DND-41 (cell line): Measurements from ENCODE around the gene HYDIN.

ENCODE experiments used
- CTCF ChIP-seq: IDR thresholded peaks from 2 replicates; pipeline ENCODE4 v1.5.1; 2012; ENCODE audit warnings: borderline replicate concordance, low read length, moderate library complexity, mild to moderate bottlenecking; ENCODE audit not compliant: poor library complexity, severe bottlenecking; ENCODE audit errors: extremely low read depth
- EZH2 ChIP-seq: IDR thresholded peaks from 3 replicates; pipeline ENCODE4 v1.6.1; 2012; ENCODE audit warnings: borderline replicate concordance, low read depth, mild to moderate bottlenecking, moderate library complexity, low read length, inconsistent platforms; ENCODE audit not compliant: severe bottlenecking

GRCh38 chr16:70770291-70770625 is 460.3 kb downstream of the HYDIN start:
- TF ChIP-seq CTCF (no peak), EZH2 (no peak)
